ENCODE data around the gene FHL5. TPM values are rescaled to one million over a fixed set of nuclear protein-coding genes. Genes with fewer than 3 reads are reported as not detected.

Gene FHL5
- total RNA-seq, 2 experiments from 2014 or later = not detected

- H3K4me1 Mint-ChIP-seq = no peaks in the 10 kb centered on the region
- no peaks in the 10 kb centered on the region for H3K9me3 Mint-ChIP-seq (ENCODE audit: low read depth)
- no peak overlapping the region for H3K27ac Mint-ChIP-seq
- H3K27me3 Mint-ChIP-seq = peaks cover 19% of the 10 kb centered on the region
- no peak for ATAC-seq
- CTCF ChIA-PET = interaction anchor here (0.6 kb wide), 1 partner anchor 698 kb away, joined by 3 read pairs; no protein-coding TSS in a partner anchor
- H3K36me3 Mint-ChIP-seq = no peaks in the 10 kb centered on the region
- H3K4me3 Mint-ChIP-seq = no peak overlapping the region
- no peak for DNase-seq
Observed at GRCh38 chr6:96563853-96564252, 925 bp downstream of the FHL5 start.

GRCh38 chr6:96570053-96570452 lies 7.1 kb downstream of the FHL5 start:
- Mint-ChIP-seq H3K27ac (no peak overlapping the region), H3K4me3 (no peak overlapping the region), H3K4me1 (no peaks in the 10 kb centered on the region), H3K27me3 (peaks cover 25% of the 10 kb centered on the region), H3K36me3 (peaks cover 1% of the 10 kb centered on the region), H3K9me3 (ENCODE audit: low read depth) (peaks cover 13% of the 10 kb centered on the region)
- CTCF ChIA-PET = no interaction called here
- DNase-seq = no peak
- ATAC-seq = no peak

- peaks cover 1% of the 10 kb centered on the region for H3K36me3 Mint-ChIP-seq
- H3K9me3 Mint-ChIP-seq (ENCODE audit: low read depth) = peaks cover 13% of the 10 kb centered on the region
- ATAC-seq (no peak), DNase-seq (no peak)
- no peak overlapping the region for H3K27ac Mint-ChIP-seq
- CTCF ChIA-PET = no interaction called here
- peaks cover 27% of the 10 kb centered on the region for H3K27me3 Mint-ChIP-seq
- no peaks in the 10 kb centered on the region for H3K4me1 Mint-ChIP-seq
- H3K4me3 Mint-ChIP-seq = no peak overlapping the region
Observed at GRCh38 chr6:96571551-96571950, 8.6 kb downstream of the FHL5 start.

GRCh38 chr6:96575359-96575758 lies 12.4 kb downstream of the FHL5 start:
- Mint-ChIP-seq H3K4me3 (no peak overlapping the region), H3K36me3 (peaks cover 1% of the 10 kb centered on the region), H3K9me3 (ENCODE audit: low read depth) (peaks cover 4% of the 10 kb centered on the region), H3K4me1 (no peaks in the 10 kb centered on the region), H3K27ac (no peak overlapping the region), H3K27me3 (peaks cover 26% of the 10 kb centered on the region)
- CTCF ChIA-PET = no interaction called here
- DNase-seq (no peak), ATAC-seq (no peak)

GRCh38 chr6:96576221-96576620 lies 13.3 kb downstream of the FHL5 start:
- ATAC-seq = no peak
- no peak for DNase-seq
- no peak overlapping the region for H3K27ac Mint-ChIP-seq
- H3K27me3 Mint-ChIP-seq = peaks cover 24% of the 10 kb centered on the region
- H3K4me3 Mint-ChIP-seq = no peak overlapping the region
- no peaks in the 10 kb centered on the region for H3K4me1 Mint-ChIP-seq
- no peaks in the 10 kb centered on the region for H3K36me3 Mint-ChIP-seq
- H3K9me3 Mint-ChIP-seq (ENCODE audit: low read depth) = peaks cover 1% of the 10 kb centered on the region
- CTCF ChIA-PET = no interaction called here

- H3K9me3 Mint-ChIP-seq (ENCODE audit: low read depth) = no peaks in the 10 kb centered on the region
- DNase-seq (no peak), ATAC-seq (no peak)
- CTCF ChIA-PET = no interaction called here
- H3K27me3 Mint-ChIP-seq = peaks cover 33% of the 10 kb centered on the region
- H3K36me3 Mint-ChIP-seq = no peaks in the 10 kb centered on the region
- H3K4me1 Mint-ChIP-seq = peaks cover 2% of the 10 kb centered on the region
- H3K4me3 Mint-ChIP-seq = no peak overlapping the region
- H3K27ac Mint-ChIP-seq = no peak overlapping the region
Observed at GRCh38 chr6:96582021-96582420, 19.1 kb downstream of the FHL5 start.

- ATAC-seq (no peak), DNase-seq (no peak)
- no peaks in the 10 kb centered on the region for H3K36me3 Mint-ChIP-seq
- H3K27me3 Mint-ChIP-seq = peaks cover 30% of the 10 kb centered on the region
- CTCF ChIA-PET = no interaction called here
- no peak overlapping the region for H3K4me3 Mint-ChIP-seq
- no peaks in the 10 kb centered on the region for H3K9me3 Mint-ChIP-seq (ENCODE audit: low read depth)
- peaks cover 2% of the 10 kb centered on the region for H3K4me1 Mint-ChIP-seq
- H3K27ac Mint-ChIP-seq = no peak overlapping the region
Observed at GRCh38 chr6:96582436-96582835, 19.5 kb downstream of the FHL5 start.

GRCh38 chr6:96604420-96604819 lies 41.5 kb downstream of the FHL5 start:
- CTCF ChIA-PET = no interaction called here
- ATAC-seq = no peak
- H3K9me3 Mint-ChIP-seq (ENCODE audit: low read depth) = no peaks in the 10 kb centered on the region
- H3K27me3 Mint-ChIP-seq = peaks cover 15% of the 10 kb centered on the region
- H3K36me3 Mint-ChIP-seq = no peaks in the 10 kb centered on the region
- H3K4me1 Mint-ChIP-seq = no peaks in the 10 kb centered on the region
- H3K4me3 Mint-ChIP-seq = no peak overlapping the region
- no peak for DNase-seq
- H3K27ac Mint-ChIP-seq = no peak overlapping the region

GRCh38 chr6:96608074-96608473 lies 45.1 kb downstream of the FHL5 start:
- no peak overlapping the region for H3K4me3 Mint-ChIP-seq
- H3K4me1 Mint-ChIP-seq = no peaks in the 10 kb centered on the region
- no peak for DNase-seq
- no peaks in the 10 kb centered on the region for H3K9me3 Mint-ChIP-seq (ENCODE audit: low read depth)
- no peaks in the 10 kb centered on the region for H3K36me3 Mint-ChIP-seq
- no peak for ATAC-seq
- CTCF ChIA-PET = no interaction called here
- H3K27me3 Mint-ChIP-seq = peaks cover 10% of the 10 kb centered on the region
- no peak overlapping the region for H3K27ac Mint-ChIP-seq

GRCh38 chr6:96610019-96610418 lies 47.1 kb downstream of the FHL5 start:
- Mint-ChIP-seq H3K4me1 (no peaks in the 10 kb centered on the region), H3K9me3 (ENCODE audit: low read depth) (no peaks in the 10 kb centered on the region), H3K4me3 (no peak overlapping the region), H3K27ac (no peak overlapping the region), H3K36me3 (no peaks in the 10 kb centered on the region), H3K27me3 (peaks cover 6% of the 10 kb centered on the region)
- CTCF ChIA-PET = no interaction called here
- DNase-seq (no peak), ATAC-seq (no peak)

GRCh38 chr6:96611342-96611991 lies 48.5 kb downstream of the FHL5 start:
- CTCF ChIA-PET = no interaction called here
- DNase-seq (no peak), ATAC-seq (no peak)
- no peaks in the 10 kb centered on the region for H3K36me3 Mint-ChIP-seq
- peaks cover 5% of the 10 kb centered on the region for H3K27me3 Mint-ChIP-seq
- H3K4me3 Mint-ChIP-seq = no peak overlapping the region
- no peak overlapping the region for H3K27ac Mint-ChIP-seq
- no peaks in the 10 kb centered on the region for H3K4me1 Mint-ChIP-seq
- no peaks in the 10 kb centered on the region for H3K9me3 Mint-ChIP-seq (ENCODE audit: low read depth)

GRCh38 chr6:96613291-96613999 lies 50.5 kb downstream of the FHL5 start:
- CTCF ChIA-PET = no interaction called here
- Mint-ChIP-seq H3K4me3 (no peak overlapping the region), H3K9me3 (ENCODE audit: low read depth) (no peaks in the 10 kb centered on the region), H3K27ac (no peak overlapping the region), H3K36me3 (no peaks in the 10 kb centered on the region), H3K4me1 (no peaks in the 10 kb centered on the region), H3K27me3 (peaks cover 9% of the 10 kb centered on the region)
- DNase-seq = no peak
- ATAC-seq = no peak

GRCh38 chr6:96620851-96621250 lies 57.9 kb downstream of the FHL5 start:
- Mint-ChIP-seq H3K36me3 (no peaks in the 10 kb centered on the region), H3K4me3 (no peak overlapping the region), H3K4me1 (peaks cover 5% of the 10 kb centered on the region), H3K27ac (no peak overlapping the region), H3K27me3 (peaks cover 46% of the 10 kb centered on the region), H3K9me3 (ENCODE audit: low read depth) (no peaks in the 10 kb centered on the region)
- no peak for DNase-seq
- ATAC-seq = no peak
- CTCF ChIA-PET = no interaction called here

- no peaks in the 10 kb centered on the region for H3K9me3 Mint-ChIP-seq (ENCODE audit: low read depth)
- ATAC-seq (no peak), DNase-seq (no peak)
- H3K27me3 Mint-ChIP-seq = peaks cover 43% of the 10 kb centered on the region
- H3K4me3 Mint-ChIP-seq = no peak overlapping the region
- H3K27ac Mint-ChIP-seq = no peak overlapping the region
- CTCF ChIA-PET = no interaction called here
- H3K36me3 Mint-ChIP-seq = no peaks in the 10 kb centered on the region
- peaks cover 5% of the 10 kb centered on the region for H3K4me1 Mint-ChIP-seq
Observed at GRCh38 chr6:96621983-96622382, 59.1 kb downstream of the FHL5 start.

Data from activated CD8-positive, alpha-beta memory T cell treated with anti-CD3 and anti-CD28 coated beads, Interleukin-2, amount 10 ng/mL, durations not matched to agents 7 days and 5 days (primary cell).